K562 (cell line): ENCODE measurements around the gene EFHC2. TPM values are rescaled to one million over a fixed set of nuclear protein-coding genes. Genes with fewer than 3 reads are reported as not detected.

Experiments
- ATAC-seq: fragments of 200-7000 bp; cut with Tn5 transposase; 3 replicates; pipeline ENCODE4 v1.9.1; 2020; ENCODE audit warnings: moderate library complexity
- BruUV-seq: library from RNA; stranded (reverse); fragments of 400-500 nt; replicated peaks from 2 replicates; lab custom pipeline; 2021; lab: Mats Ljungman, UMichigan
- CTCF ChIA-PET: fragments of 300-600 bp; formaldehyde crosslinking; extraction: SDS; loops from one replicate; lab custom pipeline; 2021; ENCODE audit warnings: low intra/inter-chr PET ratio; lab: Yijun Ruan, JAX
- POLR2A ChIA-PET: fragments of 300-600, 350-650 bp; sonication (Branson Sonifier 250); formaldehyde crosslinking; extraction: SDS; loops from one replicate; lab custom pipeline; 2021; ENCODE audit warnings: antibody characterized with exemption, inconsistent platforms; lab: Yijun Ruan, JAX
- DNase-seq, 4 experiments: peaks; one replicate each; pipeline versions ENCODE4 v3.0.0 to v3.0.0-alpha.2; 2011 to 2018; ENCODE audit warnings: low spot score in 3 of 4, mixed read lengths in 3 of 4; ENCODE audit errors: extremely low read depth in 1 of 4
- FAIRE-seq: peaks from 2 replicates; lab custom pipeline; 2011; peaks lifted over from hg19 to GRCh38; lab: Jason Lieb, UNC
- H2AFZ ChIP-seq: 2 replicates; pipeline ENCODE4 v1.6.0; 2011; ENCODE audit warnings: low read depth, low read length, control low read depth, inconsistent platforms
- H3K27ac ChIP-seq: fragments of 200-600 bp; 3 replicates; pipeline ENCODE4 v1.8.0; 2011; ENCODE audit warnings: low read depth, mild to moderate bottlenecking, control low read depth, inconsistent platforms, low read length, moderate library complexity, mixed read lengths; ENCODE audit errors: extremely low read depth
- H3K27me3 ChIP-seq, 2 experiments: fragments of 300-600 bp in 1 of 2; 2 replicates in 1 of 2; 3 replicates in 1 of 2; pipeline versions ENCODE4 v1.6.0 to v1.8.0; 2011; ENCODE audit warnings: inconsistent platforms in 2 of 2, low read length in 2 of 2, mild to moderate bottlenecking in 1 of 2, mixed read lengths in 1 of 2, moderate library complexity in 1 of 2; ENCODE audit not compliant: control insufficient read depth in 2 of 2, insufficient read depth in 2 of 2
- H3K36me3 ChIP-seq: fragments of 300-600 bp; 3 replicates; pipeline ENCODE4 v1.8.0; 2011; ENCODE audit warnings: mild to moderate bottlenecking, low read length, inconsistent platforms; ENCODE audit not compliant: control insufficient read depth, insufficient read depth
- H3K4me1 ChIP-seq, 2 experiments: fragments of 200-600 bp in 1 of 2; replicated peaks in 1 of 2; 2 replicates in 1 of 2; 3 replicates in 1 of 2; pipeline versions ENCODE4 v1.5.1 to v1.8.0; 2011; ENCODE audit warnings: inconsistent platforms in 2 of 2, low read length in 2 of 2, mild to moderate bottlenecking in 1 of 2, mixed read lengths in 1 of 2, moderate library complexity in 1 of 2; ENCODE audit not compliant: control insufficient read depth in 2 of 2, insufficient read depth in 2 of 2
- H3K4me2 ChIP-seq: 2 replicates; pipeline ENCODE4 v1.6.1; 2011; ENCODE audit warnings: low read length, control low read depth, inconsistent platforms, mixed read lengths; ENCODE audit not compliant: insufficient read depth
- H3K4me3 ChIP-seq: fragments of 200-600 bp; sonication (generic), shearing (Covaris generic); 2 replicates; pipeline ENCODE4 v1.5.1; 2016; ENCODE audit warnings: control low read depth, inconsistent platforms
- H3K79me2 ChIP-seq: fragments of 200-600 bp; 3 replicates; pipeline ENCODE4 v1.8.0; 2011; ENCODE audit warnings: low read length, inconsistent platforms; ENCODE audit not compliant: control insufficient read depth, insufficient read depth
- H3K9ac ChIP-seq, 2 experiments: 2 replicates each; pipeline versions ENCODE4 v1.6.0 to v1.6.1; 2011; ENCODE audit warnings: low read depth in 2 of 2, low read length in 2 of 2, control low read depth in 1 of 2, inconsistent platforms in 1 of 2, mild to moderate bottlenecking in 1 of 2, mixed read lengths in 1 of 2; ENCODE audit not compliant: insufficient read depth in 1 of 2
- H3K9me1 ChIP-seq: one replicate; pipeline ENCODE4 v1.6.0; 2011; ENCODE audit warnings: inconsistent platforms, mild to moderate bottlenecking, low read length, moderate library complexity; ENCODE audit not compliant: control insufficient read depth, insufficient read depth
- H3K9me3 ChIP-seq: replicated peaks from 2 replicates; pipeline ENCODE4 v1.5.1; 2011; ENCODE audit warnings: low read depth, low read length, inconsistent platforms; ENCODE audit not compliant: control insufficient read depth, insufficient read depth
- H4K20me1 ChIP-seq: replicated peaks from 2 replicates; pipeline ENCODE4 v1.6.1; 2011; ENCODE audit warnings: low read length, inconsistent platforms, mixed read lengths; ENCODE audit not compliant: control insufficient read depth, insufficient read depth
- HSF4 ChIP-seq: fragments of 250-450 bp; sonication (Bioruptor Pico); IDR thresholded peaks from 2 replicates; pipeline ENCODE4 v2.1.2; 2022; ENCODE audit warnings: mild to moderate bottlenecking, moderate library complexity, borderline replicate concordance
- IRF9 ChIP-seq: fragments of 450-650 bp; IDR thresholded peaks from 2 replicates; pipeline ENCODE4 v1.6.1; 2016; ENCODE audit warnings: missing biosample characterization, missing genetic modification characterization
- KAT7 ChIP-seq: sonication (generic); formaldehyde crosslinking; IDR thresholded peaks from 2 replicates; pipeline ENCODE4 v1.8.0; 2022; ENCODE audit warnings: missing genetic modification reagents, mild to moderate bottlenecking, borderline replicate concordance
- MXI1 ChIP-seq: IDR thresholded peaks from 2 replicates; pipeline ENCODE4 v1.6.1; 2011; ENCODE audit warnings: low read depth, mild to moderate bottlenecking, improper control_type of control experiment, low read length
- NCOA2 ChIP-seq, 2 experiments: fragments of 450-650 bp; IDR thresholded peaks; 2 replicates each; pipeline ENCODE4 v1.6.1; 2018; ENCODE audit warnings: mild to moderate bottlenecking in 2 of 2, moderate library complexity in 1 of 2; ENCODE audit not compliant: partially characterized antibody in 2 of 2
- WGBS: fragments of 100-300 bp; shearing (Covaris generic); methylation state at CpG from one replicate; pipeline ENCODE4 v1.1.6; 2016; ENCODE audit warnings: low coverage, mixed read lengths; ENCODE audit not compliant: insufficient coverage; ENCODE audit errors: missing lambda C conversion rate; 5-methylcytosine and 5-hydroxymethylcytosine counted together
- in situ Hi-C: fragments of 300-500 bp; cut with MboI; formaldehyde crosslinking; loops from 4 replicates; pipeline ENCODE4 v1.15.0; 2018; ENCODE audit warnings: inconsistent platforms, mixed read lengths
- intact Hi-C: fragments of 100-400 bp; cut with micrococcal nuclease; formaldehyde crosslinking; loops from 2 replicates; pipeline ENCODE4 v1.14.2; 2022
- polyA plus RNA-seq, 8 experiments: library from polyadenylated mRNA; depleted of rRNA in 4 of 8; stranded (reverse) in 5 of 8; unstranded in 3 of 8; fragments of >200 nt; fragmentation: Nextera tagmentation in 2 of 8; fragmentation: Illumina TruSeq in 1 of 8; extraction: Ambion mirVana in 2 of 8; extraction: Trizol in 1 of 8; gene quantifications; 2 replicates each; pipeline versions ENCODE4 v1.2.1 to v1.2.3, GENCODE V29; 2011 to 2014; ENCODE audit warnings: inconsistent platforms in 1 of 8, missing spikeins in 1 of 8
- total RNA-seq, 7 experiments: library from RNA; depleted of rRNA in 6 of 7; stranded (reverse); fragments of >200 nt in 6 of 7; fragmentation: Illumina TruSeq in 2 of 7; extraction: Trizol in 2 of 7; gene quantifications; 2 replicates each; pipeline versions ENCODE4 v1.2.1 to v1.2.3, GENCODE V29; 2011 to 2021; ENCODE audit warnings: low replicate concordance in 1 of 7

EFHC2 gene
- total and polyA plus RNA-seq, 9 of the 15 experiments (the other 6 are each of a cell fraction or from before 2014, with no cell fraction given), result 1.3 to 8.1 (median 3.0) TPM

GRCh38 chrX:44223150-44223549 lies 120.3 kb downstream of the EFHC2 start:
- DNase-seq, result no peak
- Histone ChIP-seq H4K20me1 (no peaks in the 10 kb centered on the region), H3K27me3 (no peaks in the 10 kb centered on the region), H3K79me2 (no peaks in the 10 kb centered on the region), H3K9ac (no peak overlapping the region)
- intact Hi-C loops, result no loop called here
- TF ChIP-seq IRF9 (tag) (no peak), NCOA2 (IDR thresholded peaks at IDR 0.05; ENCODE audit: partially characterized antibody in 2 of 2) (no peak), HSF4 (CRISPR knock-in tag) (no peak), KAT7 (CRISPR knock-in tag) (no peak), MXI1 (no peak)
- TF ChIP-seq, all 486 proteins: peak for 0
- Histone ChIP-seq H3K4me3 (no peak overlapping the region), H3K4me2 (no peak overlapping the region), H3K9me1 (no peaks in the 10 kb centered on the region), H2AFZ (no peak overlapping the region), H3K9me3 (no peaks in the 10 kb centered on the region), H3K27ac (no peak overlapping the region), H3K4me1 (no peaks in the 10 kb centered on the region), H3K36me3 (no peaks in the 10 kb centered on the region)
- POLR2A ChIA-PET, result no interaction called here
- no TSS peak for BruUV-seq
- CTCF ChIA-PET, result no interaction called here
- no peak for FAIRE-seq
- 8% methylated on average over 2 of the region's 2 CpGs for WGBS
- in situ Hi-C loops, result no loop called here
- ATAC-seq, result no peak
